Retinal pigment epithelial cell (primary cell): ENCODE measurements around the gene RTTN.

Experiments used
- DNase-seq: peaks from one replicate; pipeline ENCODE4 v3.0.0-alpha.2; 2010; ENCODE audit warnings: low read depth
- H3K4me3 ChIP-seq: 2 replicates; pipeline ENCODE4 v1.5.1; 2011; ENCODE audit warnings: mild to moderate bottlenecking, low read length, control low read depth, moderate library complexity
- TF ChIP-seq, protein P1 (sequence below): conservative IDR thresholded peaks from 2 replicates; pipeline ENCODE4 v1.5.1; 2011; ENCODE audit warnings: low read depth, low read length, control low read depth, inconsistent platforms

RTTN gene

GRCh38 chr18:70085641-70086040 is 119.8 kb downstream of the RTTN start:
- DNase-seq = no peak
- H3K4me3 ChIP-seq = no peak overlapping the region
- TF ChIP-seq, protein P1, sequence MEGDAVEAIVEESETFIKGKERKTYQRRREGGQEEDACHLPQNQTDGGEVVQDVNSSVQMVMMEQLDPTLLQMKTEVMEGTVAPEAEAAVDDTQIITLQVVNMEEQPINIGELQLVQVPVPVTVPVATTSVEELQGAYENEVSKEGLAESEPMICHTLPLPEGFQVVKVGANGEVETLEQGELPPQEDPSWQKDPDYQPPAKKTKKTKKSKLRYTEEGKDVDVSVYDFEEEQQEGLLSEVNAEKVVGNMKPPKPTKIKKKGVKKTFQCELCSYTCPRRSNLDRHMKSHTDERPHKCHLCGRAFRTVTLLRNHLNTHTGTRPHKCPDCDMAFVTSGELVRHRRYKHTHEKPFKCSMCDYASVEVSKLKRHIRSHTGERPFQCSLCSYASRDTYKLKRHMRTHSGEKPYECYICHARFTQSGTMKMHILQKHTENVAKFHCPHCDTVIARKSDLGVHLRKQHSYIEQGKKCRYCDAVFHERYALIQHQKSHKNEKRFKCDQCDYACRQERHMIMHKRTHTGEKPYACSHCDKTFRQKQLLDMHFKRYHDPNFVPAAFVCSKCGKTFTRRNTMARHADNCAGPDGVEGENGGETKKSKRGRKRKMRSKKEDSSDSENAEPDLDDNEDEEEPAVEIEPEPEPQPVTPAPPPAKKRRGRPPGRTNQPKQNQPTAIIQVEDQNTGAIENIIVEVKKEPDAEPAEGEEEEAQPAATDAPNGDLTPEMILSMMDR = no peak

DNA sequence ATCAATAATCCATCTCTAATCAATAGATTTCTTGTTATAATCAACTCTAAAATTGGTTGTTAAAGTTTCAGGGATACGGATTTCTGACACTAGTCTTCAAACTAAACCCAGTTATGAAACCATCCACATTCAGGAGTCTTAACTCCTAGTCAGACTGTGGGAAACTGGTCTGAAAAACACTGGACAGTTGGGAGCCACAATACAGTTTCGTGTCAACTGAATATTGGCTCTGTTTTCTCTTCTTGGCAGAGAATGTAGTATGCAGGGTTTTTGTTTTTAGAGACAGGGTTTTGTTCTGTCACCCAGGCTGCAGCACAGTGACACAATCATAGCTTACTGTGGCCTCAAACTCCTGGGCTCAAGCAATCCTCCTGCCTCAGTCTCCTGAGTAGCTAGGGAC is 123.1 kb downstream of the RTTN start:
- DNase-seq = no peak
- TF ChIP-seq, protein P1 = no peak
- H3K4me3 ChIP-seq = no peak overlapping the region

DNA sequence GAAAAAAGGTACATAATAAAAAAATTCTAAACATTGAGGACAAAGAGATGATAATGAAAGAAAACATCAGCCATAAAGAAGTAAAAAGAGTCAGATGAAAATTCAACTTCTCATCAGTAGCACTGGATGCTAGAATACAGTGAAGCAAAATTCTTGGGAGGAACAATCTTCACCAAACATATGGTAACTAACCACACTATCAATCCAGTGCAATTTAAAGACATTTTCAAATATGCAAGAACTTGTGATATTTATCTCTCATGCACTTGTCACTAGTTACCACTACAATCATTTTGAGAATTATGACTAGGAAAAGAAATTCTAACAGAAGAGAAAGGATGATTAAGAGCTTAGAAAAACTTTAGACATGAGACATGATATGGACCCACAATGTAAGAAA is 127.4 kb downstream of the RTTN start:
- no peak overlapping the region for H3K4me3 ChIP-seq
- TF ChIP-seq, protein P1 = no peak
- no peak for DNase-seq

DNA sequence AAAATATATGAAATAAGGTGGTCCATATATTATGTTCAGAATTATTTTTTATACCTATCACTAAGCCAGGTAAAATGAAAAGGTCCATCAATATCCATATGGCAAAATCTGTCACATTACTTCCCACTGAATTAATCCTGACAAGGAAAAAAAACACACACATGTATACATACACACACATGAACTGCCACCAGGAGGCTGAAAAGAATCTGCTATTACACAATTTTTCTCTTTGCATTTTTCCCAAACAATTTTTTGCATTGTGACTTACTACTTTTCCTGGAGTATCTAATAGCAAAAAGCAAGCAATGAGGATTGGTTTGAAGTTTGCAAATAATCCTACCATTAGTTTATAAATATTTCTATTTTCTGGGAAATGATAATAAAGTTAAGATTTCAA is 129.6 kb downstream of the RTTN start:
- no peak for DNase-seq
- TF ChIP-seq, protein P1 = peak; percentile 4

DNA sequence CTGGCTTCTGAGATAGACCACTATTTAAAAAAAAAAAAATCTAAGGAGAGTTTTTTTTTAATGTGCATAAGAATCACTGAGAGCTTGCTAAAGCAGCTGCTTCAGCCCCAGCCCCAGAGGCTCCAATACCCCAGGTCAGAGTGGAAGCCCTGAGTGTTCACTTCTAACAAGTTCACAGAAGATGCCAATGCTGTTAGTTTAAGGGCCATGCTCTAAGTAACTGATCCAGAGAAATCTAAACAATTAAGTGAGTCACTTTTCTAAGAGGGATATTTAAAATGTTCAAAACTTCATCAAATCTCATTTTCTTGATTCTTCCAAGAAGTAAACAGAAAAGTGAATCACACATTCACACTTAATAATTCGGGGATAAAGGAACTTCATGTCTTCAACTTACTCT is 131.4 kb downstream of the RTTN start:
- TF ChIP-seq, protein P1 = no peak
- DNase-seq = no peak
- no peak overlapping the region for H3K4me3 ChIP-seq

More for the DNA sequence above, 129.6 kb downstream of the RTTN start:
- no peak overlapping the region for H3K4me3 ChIP-seq

DNA sequence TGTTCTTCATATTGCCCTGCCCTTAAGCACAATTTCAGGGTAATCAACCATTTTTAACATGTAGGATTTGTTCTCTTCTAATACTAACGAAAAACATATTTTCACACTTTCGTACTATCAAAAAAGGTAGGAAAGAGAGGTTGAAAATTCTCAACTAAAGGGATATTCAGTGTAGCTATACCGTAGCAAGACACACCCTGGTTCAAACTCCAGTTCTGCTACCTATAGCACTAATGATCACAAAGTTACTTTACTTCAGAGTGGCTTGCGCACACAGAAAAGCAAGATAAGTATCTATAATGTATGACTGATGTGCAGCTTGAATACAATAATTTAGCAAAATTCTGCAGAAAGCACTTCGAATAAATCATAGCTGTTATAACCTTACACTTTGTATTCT is 132.1 kb downstream of the RTTN start:
- TF ChIP-seq, protein P1 = no peak
- H3K4me3 ChIP-seq = no peak overlapping the region
- DNase-seq = no peak

- no peak overlapping the region for H3K4me3 ChIP-seq
- peak; percentile 16 for DNase-seq
- TF ChIP-seq, protein P1 = peak; percentile 48
These were observed 132.8 kb downstream of the RTTN start for GRCh38 chr18:70072678-70073077.
